GM19328 (cell line): ENCODE results near the gene SCP2.

ENCODE experiments used
- ATAC-seq: cut with Tn5 transposase; IDR thresholded peaks from one replicate; pipeline ENCODE4 v1.9.1; 2021; ENCODE audit warnings: mild to moderate bottlenecking, moderate library complexity; ENCODE audit not compliant: unreplicated experiment

Gene SCP2

GRCh38 chr1:53080041-53080440, 153.0 kb downstream of the SCP2 start:
- ATAC-seq, result no peak

GRCh38 chr1:53080769-53081168, 153.7 kb downstream of the SCP2 start:
- no peak for ATAC-seq

- no peak for ATAC-seq
Measured at GRCh38 chr1:53081384-53082066, 154.4 kb downstream of the SCP2 start.

DNA sequence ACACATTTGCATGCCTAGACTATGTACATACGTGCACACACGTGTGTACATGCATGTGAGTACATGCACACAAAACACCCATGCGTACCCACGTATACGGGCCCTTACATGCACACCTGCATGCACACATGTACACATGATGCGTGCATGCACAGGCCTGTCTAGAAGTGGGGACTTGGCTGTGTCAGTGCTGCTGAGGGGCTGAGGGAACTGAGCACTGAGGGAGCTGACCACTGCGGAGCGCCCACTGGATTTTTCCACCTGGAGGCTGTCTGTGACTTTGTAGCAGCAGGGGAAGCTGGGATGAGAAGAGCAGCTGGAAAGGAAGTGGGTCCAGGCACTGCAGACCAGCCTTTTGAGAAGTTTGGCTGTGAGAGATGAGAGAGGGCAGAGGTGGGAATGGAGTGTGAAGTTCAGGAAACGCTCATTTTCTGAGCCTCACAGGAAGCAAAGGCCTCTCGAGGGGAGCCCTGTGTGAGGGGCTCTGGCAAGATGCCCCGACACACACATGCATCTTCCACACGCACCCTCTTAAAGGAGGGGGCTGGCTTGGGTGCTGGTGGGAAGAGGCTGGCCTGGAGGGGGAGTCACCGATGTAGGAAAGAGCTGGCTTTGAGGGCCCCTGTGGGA, 155.9 kb downstream of the SCP2 start:
- no peak for ATAC-seq

DNA sequence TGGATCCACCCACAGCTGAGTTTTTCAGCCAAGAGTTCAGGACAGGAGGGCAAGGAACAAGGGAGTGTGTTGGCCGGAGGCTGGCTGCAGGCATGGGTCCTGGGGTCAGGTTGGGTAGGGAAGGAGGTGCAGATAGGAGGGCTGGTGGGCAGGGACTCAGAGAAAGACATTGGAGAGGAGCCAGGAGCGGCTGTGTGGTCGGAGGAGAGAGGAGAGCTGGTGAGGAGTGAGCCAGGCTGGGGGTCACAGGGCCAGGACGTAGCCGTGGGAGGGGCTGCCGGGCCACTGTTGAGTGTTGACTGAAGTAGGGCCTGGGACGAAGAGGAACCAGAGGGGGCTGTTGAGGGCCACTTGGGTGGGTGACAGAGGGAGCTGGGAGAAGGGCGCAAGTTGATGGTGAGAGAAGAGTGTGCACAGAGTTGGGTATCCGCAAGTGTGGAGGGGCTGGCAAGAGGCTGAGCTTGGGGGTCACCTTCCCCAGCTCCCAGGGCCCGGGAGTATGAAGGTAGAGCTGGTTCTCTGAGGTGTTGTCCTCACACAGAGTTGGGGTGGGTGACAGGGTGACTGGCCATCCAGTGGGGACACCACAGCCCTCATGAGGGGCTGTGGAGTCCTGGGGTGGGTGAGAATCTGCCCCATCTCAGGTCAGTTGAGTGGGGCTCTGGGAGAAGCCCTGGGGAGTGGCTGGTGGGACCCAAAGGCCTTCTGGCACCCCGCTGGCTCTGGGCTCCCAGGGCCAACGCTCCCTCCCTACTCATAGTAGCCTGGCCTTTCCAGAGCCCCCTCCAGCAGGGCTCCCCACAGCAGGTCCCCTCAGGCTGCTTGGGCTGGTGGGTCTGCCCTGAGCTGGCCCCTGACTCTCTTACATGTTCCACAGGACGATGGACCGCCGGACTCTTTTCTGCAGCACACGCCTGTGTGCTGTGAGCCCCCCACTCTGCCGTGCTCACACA, 156.8 kb downstream of the SCP2 start:
- no peak for ATAC-seq

DNA sequence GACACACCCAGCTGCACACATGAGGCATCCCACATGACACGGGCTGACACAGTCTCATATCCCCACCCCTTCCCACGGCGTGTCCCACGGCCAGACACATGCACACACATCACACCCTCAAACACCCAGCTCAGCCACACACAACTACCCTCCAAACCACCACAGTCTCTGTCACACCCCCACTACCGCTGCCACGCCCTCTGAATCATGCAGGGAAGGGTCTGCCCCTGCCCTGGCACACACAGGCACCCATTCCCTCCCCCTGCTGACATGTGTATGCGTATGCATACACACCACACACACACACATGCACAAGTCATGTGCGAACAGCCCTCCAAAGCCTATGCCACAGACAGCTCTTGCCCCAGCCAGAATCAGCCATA, 157.5 kb downstream of the SCP2 start:
- ATAC-seq, result no peak

- ATAC-seq, result no peak
Measured at GRCh38 chr1:53085405-53085804, 158.3 kb downstream of the SCP2 start.

DNA sequence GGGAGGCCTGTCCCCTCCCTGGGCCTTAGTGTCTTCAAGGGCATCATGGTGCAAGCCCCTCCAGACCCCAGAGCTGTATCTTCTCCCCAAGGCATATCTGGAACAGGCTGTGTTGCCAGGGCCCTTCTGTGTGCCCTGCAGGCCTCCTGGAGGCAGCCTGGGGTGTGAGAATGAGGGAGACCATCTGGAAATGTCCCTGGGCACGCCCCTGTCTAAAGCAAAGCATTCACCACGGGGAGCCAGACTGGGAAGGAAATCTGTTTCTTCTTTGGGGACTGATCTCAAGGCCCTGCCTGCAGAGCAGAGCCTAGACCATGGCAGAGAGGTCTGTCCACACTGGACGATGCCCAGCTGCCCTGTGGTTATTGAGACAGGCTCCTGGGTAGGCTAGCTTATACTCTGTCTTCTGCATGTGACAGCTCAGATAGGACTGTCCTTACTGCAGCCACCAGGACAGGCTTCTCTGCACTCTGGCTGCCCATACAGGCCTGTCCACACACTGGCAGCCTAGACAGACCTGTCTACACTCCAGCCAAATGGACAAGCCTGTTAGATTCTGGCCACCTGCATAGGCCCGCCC, 159.5 kb downstream of the SCP2 start:
- no peak for ATAC-seq

GRCh38 chr1:53087332-53088285, 160.5 kb downstream of the SCP2 start:
- no peak for ATAC-seq

GRCh38 chr1:53088616-53089300, 161.7 kb downstream of the SCP2 start:
- no peak for ATAC-seq

DNA sequence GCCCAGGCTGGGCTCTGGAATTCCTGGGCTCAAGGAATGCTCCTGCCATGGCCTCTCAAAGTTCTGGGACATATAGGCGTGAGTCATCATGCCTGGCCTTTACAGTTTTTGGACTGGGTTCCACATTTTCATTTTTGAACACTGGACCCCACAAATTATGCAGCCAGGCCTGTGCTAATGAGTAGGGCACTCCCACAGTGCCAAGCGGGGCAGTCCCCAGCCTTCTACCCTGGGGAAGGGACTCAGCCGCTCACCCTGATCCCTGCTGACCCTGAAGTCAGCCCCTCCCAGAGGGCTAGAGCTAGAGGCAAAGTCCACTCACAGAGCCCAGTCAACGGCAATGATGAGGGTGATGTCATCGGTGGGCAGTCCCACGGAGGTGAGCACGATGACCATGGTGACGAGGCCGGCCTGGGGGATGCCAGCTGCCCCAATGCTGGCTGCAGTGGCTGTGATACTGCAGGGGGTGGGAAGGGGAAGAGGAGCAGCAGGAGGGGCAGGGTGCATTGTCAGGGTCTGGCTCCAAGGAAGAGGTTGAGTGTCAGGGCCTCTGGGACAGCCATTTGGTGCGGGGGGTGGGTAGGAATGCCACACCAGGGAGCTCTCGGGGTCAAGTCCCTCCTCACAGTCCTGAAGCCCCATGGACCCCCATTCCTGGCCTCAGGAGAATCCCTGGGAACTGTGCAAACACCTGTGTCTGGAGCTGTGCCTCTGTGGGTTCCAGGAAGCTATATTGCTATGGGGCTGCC, 162.6 kb downstream of the SCP2 start:
- no peak for ATAC-seq

GRCh38 chr1:53090227-53091147, 163.4 kb downstream of the SCP2 start:
- ATAC-seq, result no peak

- no peak for ATAC-seq
Measured at GRCh38 chr1:53091841-53092645, 165.0 kb downstream of the SCP2 start.

GRCh38 chr1:53092659-53093450, 165.8 kb downstream of the SCP2 start:
- no peak for ATAC-seq

DNA sequence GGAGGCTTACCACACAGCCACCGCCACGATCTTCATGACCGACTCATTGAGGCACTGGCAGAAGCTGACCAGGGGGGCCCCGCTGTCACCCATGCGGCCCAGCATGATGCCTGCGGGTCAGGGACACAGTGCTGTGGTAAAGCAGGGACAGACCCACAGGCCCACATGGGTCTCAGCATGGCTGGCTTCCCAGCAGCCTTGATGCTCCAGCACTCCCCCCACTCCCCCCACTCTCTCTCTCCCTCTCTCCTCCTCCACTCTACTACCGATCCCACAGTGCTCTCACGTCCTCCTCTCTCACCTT, 166.3 kb downstream of the SCP2 start:
- no peak for ATAC-seq

- ATAC-seq, result no peak
Measured at GRCh38 chr1:53093778-53094532, 166.9 kb downstream of the SCP2 start.
